Gastroesophageal sphincter (tissue), 3 donors: Measurements from ENCODE around the gene KCNE4.

Experiments
- EP300 ChIP-seq: sonication (generic); formaldehyde crosslinking; IDR thresholded peaks from one replicate; pipeline ENCODE4 v1.6.1; 2017; ENCODE audit warnings: antibody characterized with exemption, mild to moderate bottlenecking
- POLR2A ChIP-seq, 2 donors: fragments of 450-650 bp; IDR thresholded peaks; one replicate each; pipeline ENCODE4 v1.6.1; 2017; ENCODE audit warnings: antibody characterized with exemption in 2 of 2, mild to moderate bottlenecking in 2 of 2, moderate library complexity in 1 of 2
- POLR2AphosphoS5 ChIP-seq: sonication (generic); formaldehyde crosslinking; IDR thresholded peaks from one replicate; pipeline ENCODE4 v1.6.1; 2017; ENCODE audit warnings: antibody characterized with exemption
- TF ChIP-seq, protein P1 (sequence below), 4 experiments: fragments of 200-600 bp in 2 of 4; fragments of 450-650 bp in 2 of 4; sonication (generic) in 1 of 4; IDR thresholded peaks; one replicate each; pipeline ENCODE4 v1.5.1; 2017 to 2019; ENCODE audit warnings: antibody characterized with exemption in 4 of 4, mild to moderate bottlenecking in 2 of 4, moderate library complexity in 2 of 4

DNA sequence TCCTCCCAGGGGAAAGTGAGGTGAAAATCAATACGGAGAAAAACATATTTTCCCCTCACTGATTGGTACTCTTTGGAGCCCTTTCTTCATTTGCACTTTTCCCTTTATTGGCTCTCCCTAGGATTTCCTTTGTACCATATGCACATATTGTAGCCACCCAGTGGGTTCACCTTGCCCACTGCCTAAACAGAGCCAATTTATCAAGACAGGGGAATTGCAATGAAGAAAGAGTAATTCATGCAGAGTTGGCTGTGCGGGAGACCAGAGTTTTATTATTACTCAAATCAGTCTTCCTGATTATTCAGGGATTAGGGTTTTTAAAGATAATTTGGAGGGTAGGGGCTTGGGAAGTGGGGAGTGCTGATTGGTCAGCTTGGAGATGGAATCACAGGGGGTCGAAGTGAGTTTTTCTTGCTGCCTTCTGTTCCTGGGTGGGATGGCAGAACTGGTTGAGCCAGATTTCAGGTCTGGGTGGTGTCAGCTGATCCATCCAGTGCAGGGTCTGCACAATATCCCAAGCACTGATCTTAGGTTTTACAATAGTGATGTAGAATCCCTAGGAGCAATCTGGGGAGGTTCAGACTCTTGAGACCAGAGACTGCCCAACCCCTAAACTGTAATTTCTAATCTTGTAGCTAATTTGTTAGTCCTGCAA is 15.1 kb upstream of the KCNE4 start:
- TF ChIP-seq POLR2A (IDR thresholded peaks at IDR 0.05) = no peak
- TF ChIP-seq, protein P1, sequence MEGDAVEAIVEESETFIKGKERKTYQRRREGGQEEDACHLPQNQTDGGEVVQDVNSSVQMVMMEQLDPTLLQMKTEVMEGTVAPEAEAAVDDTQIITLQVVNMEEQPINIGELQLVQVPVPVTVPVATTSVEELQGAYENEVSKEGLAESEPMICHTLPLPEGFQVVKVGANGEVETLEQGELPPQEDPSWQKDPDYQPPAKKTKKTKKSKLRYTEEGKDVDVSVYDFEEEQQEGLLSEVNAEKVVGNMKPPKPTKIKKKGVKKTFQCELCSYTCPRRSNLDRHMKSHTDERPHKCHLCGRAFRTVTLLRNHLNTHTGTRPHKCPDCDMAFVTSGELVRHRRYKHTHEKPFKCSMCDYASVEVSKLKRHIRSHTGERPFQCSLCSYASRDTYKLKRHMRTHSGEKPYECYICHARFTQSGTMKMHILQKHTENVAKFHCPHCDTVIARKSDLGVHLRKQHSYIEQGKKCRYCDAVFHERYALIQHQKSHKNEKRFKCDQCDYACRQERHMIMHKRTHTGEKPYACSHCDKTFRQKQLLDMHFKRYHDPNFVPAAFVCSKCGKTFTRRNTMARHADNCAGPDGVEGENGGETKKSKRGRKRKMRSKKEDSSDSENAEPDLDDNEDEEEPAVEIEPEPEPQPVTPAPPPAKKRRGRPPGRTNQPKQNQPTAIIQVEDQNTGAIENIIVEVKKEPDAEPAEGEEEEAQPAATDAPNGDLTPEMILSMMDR (IDR thresholded peaks at IDR 0.05) = no peak
- no peak for TF ChIP-seq EP300
- TF ChIP-seq POLR2AphosphoS5 = no peak
